ENCODE data around the gene SOX10.

Gene SOX10

DNA sequence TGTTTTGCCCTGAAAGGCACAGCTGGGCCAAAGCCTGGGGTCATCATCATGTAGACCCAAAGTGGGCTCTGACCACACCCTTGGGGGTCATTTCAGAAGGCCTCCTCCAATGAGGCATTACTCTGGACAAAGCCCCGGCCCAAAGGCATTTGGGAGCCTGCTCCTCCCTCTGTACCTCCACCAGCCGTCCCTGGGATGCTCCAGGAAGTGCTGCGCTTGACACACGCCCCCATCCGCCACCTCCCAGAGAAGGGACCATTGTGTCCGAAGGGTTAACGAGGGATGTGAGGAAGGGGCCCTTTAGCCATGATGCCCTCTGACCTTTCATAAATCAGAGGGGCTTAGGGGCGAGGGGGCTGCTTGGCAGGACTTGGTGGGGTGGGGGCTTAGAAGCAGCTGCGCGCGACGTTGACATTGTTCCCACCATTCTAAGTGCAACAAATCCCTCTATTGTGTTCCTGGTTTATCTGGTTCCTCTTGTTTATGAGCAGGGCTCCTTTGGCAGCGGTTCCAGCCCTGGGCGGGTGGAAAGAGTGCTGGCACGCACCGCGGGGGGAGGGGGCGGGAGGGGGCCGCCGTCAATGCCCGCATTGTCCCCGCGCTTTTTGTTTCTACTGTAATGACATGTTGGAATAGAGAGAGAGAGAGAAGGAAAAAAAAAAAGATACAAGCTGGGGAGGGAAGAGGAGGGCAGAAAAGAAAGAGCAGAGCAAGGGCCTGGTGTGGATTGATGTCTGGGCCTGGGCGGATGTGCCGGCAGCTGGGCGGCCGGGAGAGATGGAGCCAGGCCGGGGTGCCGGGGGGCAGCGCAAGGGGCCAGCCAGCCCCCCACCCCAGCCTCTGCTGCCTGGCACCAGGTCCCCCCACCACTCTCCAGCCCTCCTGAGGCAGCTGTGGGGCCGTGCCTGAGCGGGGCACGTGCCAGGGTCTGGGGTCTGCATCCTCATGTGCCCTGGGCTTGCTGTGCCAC lies 32.1 kb upstream of the SOX10 start:
- no peak for DNase-seq (ENCODE audit: low read depth, low spot score)

DNA sequence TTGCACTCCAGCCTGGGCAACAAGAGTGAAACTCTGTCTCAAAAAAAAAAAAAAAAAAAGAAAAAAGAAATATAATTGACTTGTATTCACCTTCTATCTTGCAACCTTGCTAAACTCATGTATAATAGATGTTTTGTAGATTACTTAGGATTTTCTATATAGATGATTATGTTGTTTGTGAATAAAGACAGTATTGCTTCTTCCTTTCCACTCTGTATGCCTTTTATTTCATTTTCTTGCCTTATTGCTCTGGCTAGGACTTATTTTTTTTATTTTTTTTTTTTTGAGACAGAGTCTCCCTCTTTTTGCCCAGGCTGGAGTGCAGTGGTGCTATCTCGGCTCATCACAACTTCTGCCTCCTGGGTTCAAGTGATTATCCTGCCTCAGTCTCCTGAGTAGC lies 29.7 kb upstream of the SOX10 start:
- DNase-seq (ENCODE audit: low read depth, low spot score) = no peak

DNA sequence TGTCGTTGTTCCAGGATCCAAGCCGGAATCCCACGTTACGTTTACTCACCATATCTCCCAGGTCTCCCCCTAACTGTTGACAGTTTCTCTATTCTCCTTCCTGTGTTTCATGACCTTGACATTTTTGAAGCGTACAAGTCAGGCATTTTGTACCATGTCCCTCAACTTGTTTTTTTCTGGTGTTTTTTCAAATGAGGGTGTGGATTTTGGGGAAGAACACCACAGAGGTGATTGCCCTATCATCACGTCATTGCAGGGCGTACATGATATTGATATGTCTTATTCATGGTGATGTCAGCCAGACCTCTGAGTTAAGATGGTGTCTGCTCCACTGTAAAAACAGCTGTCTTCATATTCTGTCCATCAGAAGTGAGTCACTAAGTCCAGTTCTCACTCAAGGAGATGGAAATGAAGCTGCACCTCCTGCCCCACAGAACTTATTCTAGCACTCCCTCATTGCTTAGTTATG lies 28.3 kb upstream of the SOX10 start:
- DNase-seq (ENCODE audit: low read depth, low spot score) = no peak

DNA sequence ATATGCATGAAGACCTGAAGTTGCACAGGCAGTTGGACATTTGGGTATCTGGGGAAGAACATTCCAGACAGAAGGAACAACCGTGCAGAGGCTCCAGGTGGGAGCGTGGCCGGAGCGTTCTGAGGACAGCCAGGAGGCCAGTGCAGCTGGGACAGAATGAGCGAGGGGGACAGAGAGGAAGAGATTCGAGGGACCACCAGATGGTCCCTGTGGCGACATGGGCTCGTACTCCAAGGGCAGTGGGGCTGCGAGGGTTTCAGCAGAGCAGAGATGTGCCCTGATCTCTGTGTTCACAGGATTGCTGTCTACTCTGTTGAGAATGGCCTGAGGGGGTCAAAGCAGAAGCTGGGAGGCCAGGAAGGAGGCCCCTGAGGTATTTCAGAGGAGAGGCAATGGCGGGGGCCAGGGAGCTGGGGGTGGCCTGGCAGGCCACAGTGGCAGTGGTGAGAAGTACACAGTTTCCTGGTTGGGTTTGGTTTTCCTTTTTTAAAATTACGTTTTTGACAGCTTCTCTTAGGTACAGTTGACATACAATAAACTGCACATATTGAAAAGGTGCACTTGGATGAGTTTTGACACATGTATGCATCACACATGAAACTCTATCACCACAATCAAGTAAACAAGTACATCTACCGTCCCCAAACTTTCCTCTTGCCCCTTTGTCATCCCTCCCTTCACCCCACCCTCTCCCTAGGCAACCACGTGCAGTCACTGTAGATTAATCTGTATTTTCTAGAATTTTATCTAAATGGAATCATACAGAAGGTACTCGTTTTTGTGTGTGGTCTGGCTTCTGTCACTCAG lies 24.8 kb upstream of the SOX10 start:
- no peak for DNase-seq (ENCODE audit: low read depth, low spot score)

DNA sequence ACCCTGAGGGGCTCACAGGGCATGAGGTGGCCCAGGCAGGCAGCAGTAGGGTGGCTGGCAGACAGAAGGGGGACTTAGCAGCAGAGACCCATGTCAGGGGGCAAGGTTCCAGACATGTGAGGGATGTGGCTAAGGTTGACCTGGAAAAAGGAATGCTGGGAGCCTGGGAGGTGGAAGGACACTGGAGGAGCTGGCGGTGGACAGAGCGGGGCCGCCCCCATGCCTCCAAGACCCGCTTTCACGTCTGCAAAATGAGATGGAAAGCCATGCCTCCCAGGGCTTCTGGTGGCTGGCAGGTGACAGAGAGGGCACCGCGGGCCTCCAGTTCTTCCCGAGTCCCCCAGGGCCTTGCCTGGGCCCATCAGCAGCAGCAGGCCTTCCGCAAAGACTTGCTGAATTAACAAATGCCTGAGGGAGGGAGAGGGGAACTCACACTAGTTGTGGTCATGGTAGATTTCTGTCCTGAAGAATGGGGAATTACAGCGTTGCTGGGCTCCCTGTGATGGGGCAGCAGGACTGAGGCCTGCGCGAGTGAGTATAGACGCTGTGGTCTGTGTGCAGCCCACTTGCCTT lies 23.1 kb upstream of the SOX10 start:
- DNase-seq (ENCODE audit: low read depth, low spot score) = no peak

DNA sequence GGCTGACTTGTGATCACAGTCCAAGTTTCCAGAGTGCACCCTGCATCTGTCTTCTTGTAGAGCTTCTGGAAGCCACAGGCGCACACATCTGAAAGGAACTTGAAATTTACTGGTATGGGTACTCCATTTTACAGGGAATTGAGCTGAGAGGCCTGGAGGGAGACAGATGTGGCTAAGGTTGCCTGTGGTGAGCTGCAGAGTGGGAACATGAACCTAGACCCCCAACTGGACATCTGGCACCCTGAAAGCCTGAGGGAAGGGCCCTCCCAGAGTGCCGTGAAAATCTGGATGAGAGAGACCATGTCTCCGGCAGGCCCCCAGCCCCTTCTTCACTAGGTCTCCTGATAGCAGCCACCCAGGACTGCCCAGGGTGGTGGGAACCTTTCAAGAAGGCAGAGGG lies 22.6 kb upstream of the SOX10 start:
- no peak for DNase-seq (ENCODE audit: low read depth, low spot score)

DNA sequence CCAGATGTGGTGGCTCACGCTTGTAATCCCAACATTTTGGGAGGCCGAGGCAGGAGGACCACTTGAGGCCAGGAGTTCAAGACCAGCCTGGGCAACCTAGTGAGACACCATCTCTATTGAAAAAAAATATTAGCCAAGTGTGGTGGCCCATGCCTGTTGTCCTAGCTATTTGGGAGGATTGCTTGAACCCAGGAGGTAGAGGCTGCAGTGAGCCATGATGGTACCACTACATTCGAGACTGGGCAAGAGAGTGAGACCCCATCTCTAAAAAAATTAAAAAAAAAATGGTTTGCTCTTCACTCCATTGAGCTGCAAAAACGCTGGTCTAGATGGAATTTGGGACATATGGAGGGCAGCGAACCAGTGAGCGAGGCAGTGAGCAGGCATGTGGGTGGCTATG lies 21.6 kb upstream of the SOX10 start:
- no peak for DNase-seq (ENCODE audit: low read depth, low spot score)

DNA sequence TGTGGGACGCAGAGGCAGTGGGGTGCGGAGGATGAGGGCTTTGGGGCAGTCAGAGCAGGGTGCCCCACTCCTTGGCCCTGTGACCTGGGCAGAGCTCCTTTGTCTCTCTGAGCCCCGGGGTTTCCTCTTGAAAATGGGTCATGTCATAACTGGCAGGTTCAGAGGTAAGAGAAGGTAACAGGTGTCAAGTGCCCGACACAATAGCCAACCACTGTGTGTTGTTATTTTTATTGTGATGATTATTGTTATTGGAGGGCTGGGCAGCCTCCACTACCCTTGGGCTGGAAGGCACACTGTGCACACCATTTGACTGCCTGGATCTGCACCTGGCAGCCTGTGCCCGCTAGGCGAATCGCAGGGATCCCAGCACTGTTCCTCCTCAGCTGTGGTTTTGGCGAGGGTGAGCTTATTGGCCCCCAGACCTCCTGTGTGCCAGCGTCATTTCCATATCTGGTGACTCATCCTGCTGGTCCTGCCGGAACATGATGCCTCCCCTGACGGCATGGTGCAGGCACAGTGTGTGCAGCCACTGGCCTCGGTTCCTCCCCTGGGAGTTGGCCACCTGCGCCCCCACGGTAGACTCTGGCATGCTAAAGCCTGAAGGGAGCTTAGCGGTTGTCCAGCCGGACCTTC lies 15.4 kb upstream of the SOX10 start:
- peak; percentile 27 for DNase-seq (ENCODE audit: low read depth, low spot score)

DNA sequence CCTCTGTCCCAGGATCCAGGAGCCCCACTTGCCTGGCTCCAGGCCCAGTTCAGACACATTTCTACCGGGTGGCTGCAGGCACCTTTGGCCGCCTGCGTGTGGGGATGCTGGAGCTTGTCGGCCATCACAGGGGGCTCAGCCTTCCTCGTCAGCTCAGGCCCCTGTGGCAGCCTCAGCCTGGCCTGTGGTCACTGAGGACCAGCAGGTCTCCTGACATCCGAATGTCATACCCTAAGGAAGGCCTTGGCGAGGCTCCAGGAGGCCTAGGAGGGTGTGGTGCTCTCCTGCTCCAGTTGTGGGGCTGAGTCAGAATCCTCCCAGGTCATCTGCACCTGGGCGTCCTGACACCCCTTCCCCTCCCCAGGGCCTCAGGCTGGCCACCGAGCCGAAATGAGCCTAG lies 14.9 kb upstream of the SOX10 start:
- DNase-seq (ENCODE audit: low read depth, low spot score) = no peak

DNA sequence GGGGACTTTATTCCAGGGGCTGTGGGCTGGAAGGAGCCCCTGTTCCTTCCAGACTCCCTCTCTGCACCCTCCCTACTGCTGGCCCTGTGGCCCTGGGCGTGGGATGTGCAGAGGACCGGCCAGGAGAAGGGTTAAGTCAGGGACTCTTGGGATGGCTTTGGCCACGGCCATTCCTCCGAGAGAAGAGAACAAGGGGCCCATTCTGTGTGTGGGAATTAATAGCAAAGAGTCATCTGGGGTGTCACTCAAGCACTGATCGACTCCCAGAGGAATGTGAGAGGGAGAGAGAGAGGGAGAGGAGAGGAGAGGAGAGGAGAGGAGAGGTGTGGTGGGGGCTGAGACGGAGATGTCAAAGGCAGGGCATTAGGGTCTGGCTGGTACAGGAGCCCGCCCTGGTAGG lies 14.2 kb upstream of the SOX10 start:
- DNase-seq (ENCODE audit: low read depth, low spot score) = no peak

DNA sequence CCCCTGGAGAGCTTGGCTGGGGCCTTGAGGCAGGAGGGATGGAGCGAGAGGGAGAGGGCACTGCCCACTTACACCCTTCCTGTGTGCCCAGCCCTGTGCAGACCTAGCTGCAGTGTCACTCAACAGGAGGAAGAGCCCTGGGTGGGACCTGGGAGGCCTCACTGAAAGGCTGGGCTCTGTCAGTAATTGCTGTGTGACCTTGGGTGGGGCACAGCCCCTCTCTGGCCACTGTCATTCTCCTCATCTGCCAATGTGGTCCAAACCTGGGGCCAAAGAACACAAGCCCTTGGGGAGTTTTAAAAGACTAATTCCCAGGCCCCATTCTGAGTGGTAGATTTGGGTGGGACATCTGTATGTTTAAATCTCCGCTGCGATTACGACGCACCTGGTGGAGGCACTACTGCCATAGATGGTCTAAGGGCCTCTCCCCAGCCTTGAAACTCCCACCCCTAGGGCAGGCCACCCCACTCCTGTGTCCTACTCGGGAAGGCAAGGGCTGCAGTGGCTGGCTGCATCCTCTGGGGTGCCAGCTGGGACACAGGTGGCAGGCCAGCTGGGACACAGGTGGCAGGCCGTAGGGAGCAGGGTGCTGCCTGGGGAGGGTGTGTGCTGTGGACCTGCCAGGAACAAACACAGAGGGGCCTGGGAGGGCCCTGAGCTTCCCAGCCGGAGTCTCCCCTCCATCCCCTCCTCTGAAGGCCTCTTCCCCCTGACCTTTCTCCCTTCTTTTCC lies 12.3 kb upstream of the SOX10 start:
- DNase-seq (ENCODE audit: low read depth, low spot score) = no peak

DNA sequence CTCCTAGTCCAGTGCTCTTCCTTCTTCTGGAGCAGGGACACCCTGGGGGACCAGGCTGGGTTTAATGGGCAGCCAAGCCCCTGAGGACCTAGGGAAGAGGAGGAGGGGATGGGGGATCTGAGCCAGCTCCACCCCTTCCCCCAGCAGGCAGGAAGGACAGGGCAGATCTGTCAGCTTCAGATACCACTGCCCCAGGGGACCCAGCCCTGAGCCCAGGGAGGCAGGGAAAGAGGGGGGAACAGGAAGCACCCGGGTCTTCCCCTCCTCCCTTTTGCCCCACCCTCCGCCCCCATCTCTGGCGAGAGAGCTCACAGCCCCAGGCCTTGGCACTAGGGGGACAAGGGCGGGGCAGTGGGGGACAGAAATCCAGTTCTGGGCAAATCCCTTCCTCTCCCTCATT lies 11.7 kb upstream of the SOX10 start:
- DNase-seq (ENCODE audit: low read depth, low spot score) = no peak

DNA sequence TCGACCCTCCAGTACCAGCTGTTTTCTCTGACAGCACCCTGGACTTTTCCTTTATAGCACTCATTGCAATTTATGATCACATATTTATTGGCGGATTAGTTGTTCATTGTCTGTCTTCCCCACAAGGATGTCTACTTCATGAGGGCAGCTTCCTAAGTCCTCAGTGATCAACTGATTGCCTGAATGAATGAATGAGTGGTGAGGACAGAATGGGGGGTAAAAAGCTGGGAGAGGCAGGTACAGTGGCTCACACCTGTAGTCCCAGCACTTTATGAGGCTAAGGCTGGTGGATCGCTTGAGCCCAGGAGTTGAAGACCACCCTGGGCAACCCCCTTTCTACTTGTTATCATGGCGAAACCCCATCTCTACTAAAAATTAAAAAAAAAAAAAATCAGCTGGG lies 11.1 kb upstream of the SOX10 start:
- no peak for DNase-seq (ENCODE audit: low read depth, low spot score)

DNA sequence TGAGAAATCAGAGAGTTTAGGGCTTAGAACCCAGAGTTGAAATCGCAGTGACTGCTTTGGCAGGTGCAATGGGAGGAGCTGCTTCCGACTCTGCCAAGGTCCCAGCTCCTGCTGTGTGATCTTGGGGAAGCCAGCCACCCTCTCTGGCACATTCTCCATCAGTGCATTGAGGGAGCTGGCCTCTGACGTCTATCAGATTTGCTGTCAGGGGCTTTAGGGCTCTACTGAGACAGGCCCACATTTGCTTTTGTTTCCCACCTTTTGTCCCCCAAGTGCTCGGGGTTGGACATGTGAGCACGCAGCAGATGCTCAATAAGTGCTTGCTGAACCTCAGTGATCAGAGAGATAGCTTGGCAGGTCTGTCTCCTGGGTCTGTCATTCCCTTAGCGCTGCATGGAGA lies 10.6 kb upstream of the SOX10 start:
- DNase-seq (ENCODE audit: low read depth, low spot score) = no peak

DNA sequence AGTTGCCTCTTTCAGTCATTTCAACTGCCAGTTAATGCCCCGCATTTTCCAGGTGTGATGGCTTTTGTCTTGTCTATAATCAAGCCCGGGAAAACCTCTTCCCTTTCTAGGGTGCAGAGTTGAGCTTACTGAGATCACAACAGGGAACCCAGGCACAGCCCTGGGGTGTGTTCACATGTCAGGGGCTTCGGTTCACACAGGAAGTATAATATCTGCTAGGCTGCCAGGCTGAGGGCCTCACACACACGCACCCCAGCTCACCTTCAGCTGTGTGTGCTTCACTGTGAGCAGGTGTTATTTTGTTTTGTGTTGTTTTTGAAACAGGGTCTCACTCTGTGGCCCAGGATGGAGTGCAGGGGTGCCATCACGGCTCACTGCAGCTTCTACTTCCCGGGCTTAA lies 9.7 kb upstream of the SOX10 start:
- DNase-seq (ENCODE audit: low read depth, low spot score) = no peak

DNA sequence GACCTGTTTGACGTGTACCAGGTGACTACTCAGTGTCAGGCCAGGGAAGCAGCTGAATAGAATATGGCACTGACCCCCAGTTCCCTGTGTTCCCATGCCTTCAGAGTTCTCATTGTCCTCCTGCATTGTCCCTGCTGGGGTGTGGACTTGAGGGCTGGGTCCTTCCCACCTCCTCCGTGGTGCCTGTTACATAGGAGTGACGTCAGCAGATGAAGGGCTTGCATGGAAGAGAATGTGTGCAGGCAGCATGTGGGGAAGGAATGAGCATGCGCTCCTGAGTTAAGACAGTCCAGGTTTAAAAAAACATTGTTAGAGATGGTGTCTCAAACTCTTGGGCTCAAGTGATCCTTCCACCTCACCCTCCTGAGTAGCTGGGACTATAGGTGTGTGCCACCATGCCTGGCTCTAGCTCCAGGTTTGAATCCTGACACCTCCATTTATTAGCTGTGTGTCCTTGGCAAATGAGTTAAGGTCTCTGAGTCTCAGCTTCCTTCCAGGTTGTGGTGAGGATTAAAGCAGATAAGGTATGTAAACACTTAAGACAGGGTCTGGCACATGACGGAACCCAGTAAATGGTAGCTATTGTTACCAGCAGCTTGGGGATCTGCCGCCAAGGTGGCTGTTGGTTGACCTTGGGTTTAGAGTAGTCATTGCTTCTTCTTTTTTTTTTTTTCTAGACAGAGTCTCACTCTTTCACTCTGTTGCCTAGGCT lies 7.5 kb upstream of the SOX10 start:
- no peak for DNase-seq (ENCODE audit: low read depth, low spot score)

DNA sequence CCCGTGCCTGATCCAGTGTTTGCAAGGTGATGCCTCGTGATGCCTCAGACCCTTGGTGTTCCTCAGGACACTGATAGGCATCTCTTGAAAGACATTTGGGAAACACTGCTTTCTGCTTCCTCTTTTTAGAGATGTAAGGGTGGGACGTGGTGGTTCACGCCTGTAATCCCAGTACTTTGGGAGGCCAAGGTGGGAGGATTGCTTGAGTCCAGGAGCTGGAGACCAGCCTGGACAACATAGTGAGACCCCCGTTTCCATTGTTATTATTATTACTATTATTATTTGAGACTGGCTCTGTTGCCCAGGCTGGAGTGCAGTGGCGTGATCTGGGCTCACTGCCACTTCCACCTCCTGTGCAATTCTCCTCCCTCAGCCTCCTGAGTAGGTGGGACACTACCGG lies 6.5 kb upstream of the SOX10 start:
- no peak for DNase-seq (ENCODE audit: low read depth, low spot score)

DNA sequence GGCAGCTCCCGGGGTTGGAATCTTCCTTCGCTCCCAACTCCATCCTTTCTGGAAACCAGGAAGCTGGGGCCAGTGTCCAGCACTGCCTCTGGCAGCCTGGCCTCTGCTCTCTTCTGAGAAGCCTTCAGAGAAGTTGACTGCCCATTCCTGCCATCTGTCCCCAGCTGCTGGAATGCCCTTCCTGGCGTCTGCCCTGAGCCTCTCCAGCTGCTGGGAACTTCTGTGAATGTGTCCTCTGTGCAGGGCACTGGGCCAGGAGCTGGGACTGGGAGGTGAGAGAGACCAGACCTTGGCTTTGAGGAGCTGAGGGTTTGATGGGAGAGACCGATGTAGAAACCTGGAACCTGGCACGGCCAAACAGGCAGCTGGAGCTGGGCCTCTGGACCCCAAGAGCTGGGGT lies 5.9 kb upstream of the SOX10 start:
- DNase-seq (ENCODE audit: low read depth, low spot score) = no peak

DNA sequence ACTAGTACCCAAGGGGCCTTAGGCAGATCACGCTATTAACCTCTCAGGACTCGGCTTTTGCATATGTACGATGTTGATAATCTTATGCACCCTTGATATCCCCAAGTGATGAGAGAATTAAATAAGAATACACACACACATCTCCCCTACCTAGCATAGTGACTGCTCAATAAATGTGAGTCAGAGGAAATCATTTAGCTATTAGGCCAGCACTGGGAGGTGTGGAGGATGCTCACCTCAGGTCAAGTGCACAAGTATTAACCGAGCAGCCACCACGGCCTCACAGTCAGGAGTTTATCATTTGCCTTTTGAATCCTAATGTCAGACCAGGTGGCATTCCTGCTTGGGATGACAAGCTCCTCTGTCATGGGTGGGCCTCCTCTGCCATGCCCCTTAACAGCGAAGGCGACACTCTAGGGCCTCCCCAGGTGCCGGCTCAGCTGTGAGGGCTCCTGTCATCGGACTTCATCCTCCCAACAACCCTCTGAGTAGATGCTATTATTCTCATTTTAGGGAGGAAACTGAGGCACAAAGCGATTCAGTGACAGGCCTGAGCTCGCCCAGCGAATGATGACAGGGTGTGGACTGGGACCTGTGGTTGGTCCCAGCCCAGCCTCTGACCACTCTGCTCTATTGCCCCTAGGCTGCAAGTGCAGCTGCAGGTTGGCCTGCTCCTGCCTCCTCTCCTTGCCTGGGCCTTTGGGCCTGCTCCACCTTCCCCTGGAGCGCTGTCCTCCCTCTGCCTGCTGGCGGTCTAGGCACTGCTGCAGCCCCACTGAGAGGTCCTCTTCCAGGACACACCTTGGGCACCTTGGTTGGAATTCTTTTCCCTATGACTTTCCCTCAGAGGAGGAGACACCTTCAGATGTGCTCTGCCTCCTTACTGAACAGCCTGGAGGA lies 5.0 kb upstream of the SOX10 start:
- DNase-seq (ENCODE audit: low read depth, low spot score) = no peak

DNA sequence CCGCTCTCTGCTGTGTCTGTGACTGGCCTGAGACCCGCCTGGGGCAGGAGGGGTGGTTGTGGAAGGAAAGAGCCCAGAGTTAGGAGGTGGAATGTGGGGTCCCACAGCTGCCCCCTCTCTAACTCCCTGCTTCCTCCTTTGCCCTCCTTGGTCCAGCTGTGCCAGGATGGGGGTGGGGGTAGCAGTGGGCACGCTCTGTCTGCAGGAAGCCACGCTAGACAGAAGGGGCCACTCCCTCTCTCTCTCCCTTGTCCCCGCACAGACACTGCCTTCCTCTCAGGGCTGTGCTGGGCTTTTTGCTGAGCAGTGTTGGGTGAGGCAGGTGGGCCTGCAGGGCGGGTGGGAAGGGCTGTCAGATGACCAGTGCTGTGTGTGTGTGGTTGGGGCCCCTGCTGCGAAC lies 2.0 kb upstream of the SOX10 start:
- DNase-seq (ENCODE audit: low read depth, low spot score) = no peak
